K562 (cell line): ENCODE measurements around the gene NHSL2. TPM values are rescaled to one million over a fixed set of nuclear protein-coding genes. Genes with fewer than 3 reads are reported as not detected.

Experiments used
- C11orf30 ChIP-seq: fragments of 450-650 bp; IDR thresholded peaks from 2 replicates; pipeline ENCODE4 v1.6.1; 2016; ENCODE audit warnings: low read depth, mild to moderate bottlenecking
- GTF2A2 ChIP-seq: IDR thresholded peaks from 2 replicates; pipeline ENCODE4 v1.6.1; 2016; ENCODE audit warnings: mild to moderate bottlenecking, missing genetic modification characterization, missing compliant biosample characterization
- HMG20A ChIP-seq: fragments of 450-650 bp; formaldehyde crosslinking; conservative IDR thresholded peaks from 2 replicates; pipeline ENCODE4 v1.4.0; 2020; ENCODE audit warnings: mild to moderate bottlenecking, mixed read lengths
- KLF1 ChIP-seq: fragments of 450-650 bp; IDR thresholded peaks from 2 replicates; pipeline ENCODE4 v1.6.1; 2016; ENCODE audit warnings: missing genetic modification characterization, missing compliant biosample characterization
- MEIS2 ChIP-seq: fragments of 450-650 bp; IDR thresholded peaks from 2 replicates; pipeline ENCODE4 v1.6.1; 2014; ENCODE audit warnings: mild to moderate bottlenecking; ENCODE audit not compliant: partially characterized antibody
- ZNF696 ChIP-seq: fragments of 250-450 bp; sonication (Bioruptor Pico); conservative IDR thresholded peaks from 2 replicates; pipeline ENCODE4 v1.4.0; 2020; ENCODE audit warnings: mild to moderate bottlenecking, moderate library complexity
- polyA plus RNA-seq, 8 experiments: library from polyadenylated mRNA; depleted of rRNA in 4 of 8; stranded (reverse) in 5 of 8; unstranded in 3 of 8; fragments of >200 nt; fragmentation: Nextera tagmentation in 2 of 8; fragmentation: Illumina TruSeq in 1 of 8; extraction: Ambion mirVana in 2 of 8; extraction: Trizol in 1 of 8; gene quantifications; 2 replicates each; pipeline versions ENCODE4 v1.2.1 to v1.2.3, GENCODE V29; 2011 to 2014; ENCODE audit warnings: inconsistent platforms in 1 of 8, missing spikeins in 1 of 8
- total RNA-seq, 7 experiments: library from RNA; depleted of rRNA in 6 of 7; stranded (reverse); fragments of >200 nt in 6 of 7; fragmentation: Illumina TruSeq in 2 of 7; extraction: Trizol in 2 of 7; gene quantifications; 2 replicates each; pipeline versions ENCODE4 v1.2.1 to v1.2.3, GENCODE V29; 2011 to 2021; ENCODE audit warnings: low replicate concordance in 1 of 7
- TF ChIP-seq, protein P1 (sequence below): sonication (generic); formaldehyde crosslinking; IDR thresholded peaks from 2 replicates; pipeline ENCODE4 v1.8.0; 2022; ENCODE audit warnings: mild to moderate bottlenecking, missing genetic modification reagents
- TF ChIP-seq, protein P2 (sequence below): fragments of 250-450 bp; sonication (Bioruptor Pico); IDR thresholded peaks from 2 replicates; pipeline ENCODE4 v1.5.0; 2020; ENCODE audit warnings: mild to moderate bottlenecking

Gene NHSL2
- total and polyA plus RNA-seq, 9 of the 15 experiments (the other 6 are each of a cell fraction or from before 2014, with no cell fraction given), result 0.02 TPM; not detected in 8

DNA sequence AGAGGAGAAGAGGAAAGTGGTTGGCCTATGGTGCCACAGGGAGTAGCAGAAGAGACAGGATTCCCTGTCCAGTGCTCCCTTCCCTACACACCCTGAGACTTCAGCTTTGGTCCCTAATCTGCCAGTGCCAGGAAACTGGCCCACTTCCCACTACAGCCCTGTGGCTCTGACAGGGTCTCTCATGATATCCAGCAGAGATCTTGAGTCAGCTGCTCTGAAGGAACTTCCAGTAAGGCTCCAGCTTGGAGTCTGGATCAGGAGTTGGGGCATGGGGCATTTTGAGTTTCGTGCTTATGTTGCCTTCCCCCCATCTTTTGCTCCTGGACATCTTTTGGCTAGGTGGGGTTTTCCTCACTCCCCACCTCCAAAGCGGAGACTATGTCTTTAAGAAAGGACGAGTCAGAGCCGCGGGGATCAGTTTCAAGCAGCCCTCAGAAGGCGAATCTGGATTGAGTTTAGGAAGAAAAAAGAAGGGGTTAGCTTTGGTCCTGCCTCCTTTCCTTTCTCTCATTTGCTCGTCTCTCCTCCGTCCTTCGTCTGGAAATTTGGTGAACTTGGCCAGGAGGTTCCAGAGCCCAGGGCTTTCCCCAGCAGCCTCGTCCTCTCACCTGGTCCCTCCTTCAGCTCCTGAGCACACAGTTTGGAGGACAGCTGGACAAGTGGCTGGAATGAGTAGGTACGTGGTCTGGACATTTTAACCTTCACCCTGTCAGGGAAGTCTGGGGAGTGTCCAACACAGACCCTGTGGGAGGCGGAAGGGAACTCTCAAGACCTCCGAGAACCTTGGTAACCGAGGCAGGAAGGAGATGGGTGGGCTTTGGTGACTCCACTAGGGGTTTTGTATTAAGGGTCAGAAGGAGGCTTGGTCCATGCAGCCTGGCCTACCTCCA, 116.6 kb downstream of the NHSL2 start (continued):
- TF ChIP-seq, protein P1, sequence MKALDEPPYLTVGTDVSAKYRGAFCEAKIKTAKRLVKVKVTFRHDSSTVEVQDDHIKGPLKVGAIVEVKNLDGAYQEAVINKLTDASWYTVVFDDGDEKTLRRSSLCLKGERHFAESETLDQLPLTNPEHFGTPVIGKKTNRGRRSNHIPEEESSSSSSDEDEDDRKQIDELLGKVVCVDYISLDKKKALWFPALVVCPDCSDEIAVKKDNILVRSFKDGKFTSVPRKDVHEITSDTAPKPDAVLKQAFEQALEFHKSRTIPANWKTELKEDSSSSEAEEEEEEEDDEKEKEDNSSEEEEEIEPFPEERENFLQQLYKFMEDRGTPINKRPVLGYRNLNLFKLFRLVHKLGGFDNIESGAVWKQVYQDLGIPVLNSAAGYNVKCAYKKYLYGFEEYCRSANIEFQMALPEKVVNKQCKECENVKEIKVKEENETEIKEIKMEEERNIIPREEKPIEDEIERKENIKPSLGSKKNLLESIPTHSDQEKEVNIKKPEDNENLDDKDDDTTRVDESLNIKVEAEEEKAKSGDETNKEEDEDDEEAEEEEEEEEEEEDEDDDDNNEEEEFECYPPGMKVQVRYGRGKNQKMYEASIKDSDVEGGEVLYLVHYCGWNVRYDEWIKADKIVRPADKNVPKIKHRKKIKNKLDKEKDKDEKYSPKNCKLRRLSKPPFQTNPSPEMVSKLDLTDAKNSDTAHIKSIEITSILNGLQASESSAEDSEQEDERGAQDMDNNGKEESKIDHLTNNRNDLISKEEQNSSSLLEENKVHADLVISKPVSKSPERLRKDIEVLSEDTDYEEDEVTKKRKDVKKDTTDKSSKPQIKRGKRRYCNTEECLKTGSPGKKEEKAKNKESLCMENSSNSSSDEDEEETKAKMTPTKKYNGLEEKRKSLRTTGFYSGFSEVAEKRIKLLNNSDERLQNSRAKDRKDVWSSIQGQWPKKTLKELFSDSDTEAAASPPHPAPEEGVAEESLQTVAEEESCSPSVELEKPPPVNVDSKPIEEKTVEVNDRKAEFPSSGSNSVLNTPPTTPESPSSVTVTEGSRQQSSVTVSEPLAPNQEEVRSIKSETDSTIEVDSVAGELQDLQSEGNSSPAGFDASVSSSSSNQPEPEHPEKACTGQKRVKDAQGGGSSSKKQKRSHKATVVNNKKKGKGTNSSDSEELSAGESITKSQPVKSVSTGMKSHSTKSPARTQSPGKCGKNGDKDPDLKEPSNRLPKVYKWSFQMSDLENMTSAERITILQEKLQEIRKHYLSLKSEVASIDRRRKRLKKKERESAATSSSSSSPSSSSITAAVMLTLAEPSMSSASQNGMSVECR (CRISPR knock-in tag), result no peak
- TF ChIP-seq ZNF696 (CRISPR knock-in tag), result no peak
- TF ChIP-seq KLF1 (tag), result no peak
- TF ChIP-seq MEIS2, result no peak
- no peak for TF ChIP-seq C11orf30
- no peak for TF ChIP-seq GTF2A2
- TF ChIP-seq, protein P2, sequence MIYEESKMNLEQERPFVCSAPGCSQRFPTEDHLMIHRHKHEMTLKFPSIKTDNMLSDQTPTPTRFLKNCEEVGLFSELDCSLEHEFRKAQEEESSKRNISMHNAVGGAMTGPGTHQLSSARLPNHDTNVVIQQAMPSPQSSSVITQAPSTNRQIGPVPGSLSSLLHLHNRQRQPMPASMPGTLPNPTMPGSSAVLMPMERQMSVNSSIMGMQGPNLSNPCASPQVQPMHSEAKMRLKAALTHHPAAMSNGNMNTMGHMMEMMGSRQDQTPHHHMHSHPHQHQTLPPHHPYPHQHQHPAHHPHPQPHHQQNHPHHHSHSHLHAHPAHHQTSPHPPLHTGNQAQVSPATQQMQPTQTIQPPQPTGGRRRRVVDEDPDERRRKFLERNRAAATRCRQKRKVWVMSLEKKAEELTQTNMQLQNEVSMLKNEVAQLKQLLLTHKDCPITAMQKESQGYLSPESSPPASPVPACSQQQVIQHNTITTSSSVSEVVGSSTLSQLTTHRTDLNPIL (CRISPR knock-in tag), result no peak
- no peak for TF ChIP-seq HMG20A
- TF ChIP-seq, all 486 proteins: peak for 0
